ENCODE results near the gene PLXND1.

GRCh38 chr3:129608087-129608935 lies 1.8 kb upstream of the PLXND1 start:
- TF ChIP-seq ZNF274 (IDR thresholded peaks at IDR 0.05; ENCODE audit: low read depth, low read length) (no peak), YY1 (IDR thresholded peaks at IDR 0.05; ENCODE audit: insufficient read depth, insufficient read length) (no peak)

Measured in NT2/D1 (cell line).